Loucy (cell line): Measurements from ENCODE around the gene ABCA1.

ENCODE experiments used
- H2AFZ ChIP-seq: fragments of 200-600 bp; sonication (generic); 2 replicates; pipeline ENCODE4 v1.6.0; 2016; ENCODE audit warnings: antibody characterized with exemption, mild to moderate bottlenecking, low read length, moderate library complexity
- H3F3A ChIP-seq: fragments of 200-600 bp; 2 replicates; pipeline ENCODE4 v1.6.0; 2016; ENCODE audit warnings: antibody characterized with exemption, low read depth, mild to moderate bottlenecking
- H3K27me3 ChIP-seq: fragments of 200-600 bp; sonication (generic); 2 replicates; pipeline ENCODE4 v1.6.1; 2014; ENCODE audit warnings: low read length, mild to moderate bottlenecking; ENCODE audit not compliant: insufficient read depth, poor library complexity, severe bottlenecking
- H3K36me3 ChIP-seq: fragments of 200-600 bp; sonication (generic); 2 replicates; pipeline ENCODE4 v1.6.1; 2016; ENCODE audit warnings: low read length; ENCODE audit not compliant: insufficient read depth
- H3K4me1 ChIP-seq: fragments of 200-600 bp; sonication (generic); 2 replicates; pipeline ENCODE4 v1.5.1; 2014; ENCODE audit warnings: low read length, mild to moderate bottlenecking; ENCODE audit not compliant: insufficient read depth, poor library complexity, severe bottlenecking
- H3K4me2 ChIP-seq: fragments of 200-600 bp; sonication (generic); 2 replicates; pipeline ENCODE4 v1.6.0; 2014; ENCODE audit warnings: antibody characterized with exemption, low read length, low read depth, mild to moderate bottlenecking; ENCODE audit not compliant: poor library complexity, severe bottlenecking
- H3K4me3 ChIP-seq: fragments of 200-600 bp; sonication (generic); 2 replicates; pipeline ENCODE4 v1.5.1; 2014; ENCODE audit warnings: low read length, mild to moderate bottlenecking, mixed read lengths; ENCODE audit not compliant: poor library complexity, severe bottlenecking
- H3K79me2 ChIP-seq: fragments of 200-600 bp; sonication (generic); 2 replicates; pipeline ENCODE4 v1.6.1; 2014; ENCODE audit warnings: low read length; ENCODE audit not compliant: insufficient read depth
- H3K9ac ChIP-seq: fragments of 200-600 bp; sonication (generic); 2 replicates; pipeline ENCODE4 v1.6.0; 2014; ENCODE audit warnings: mild to moderate bottlenecking, low read depth, low read length, moderate library complexity; ENCODE audit not compliant: poor library complexity, severe bottlenecking
- H3K9me2 ChIP-seq: fragments of 200-600 bp; sonication (generic); replicated peaks from 2 replicates; pipeline ENCODE4 v1.6.1; 2016; ENCODE audit warnings: low read depth, low read length, mixed read lengths
- H3K9me3 ChIP-seq: fragments of 200-600 bp; sonication (generic); 2 replicates; pipeline ENCODE4 v1.6.1; 2014; ENCODE audit warnings: mild to moderate bottlenecking, antibody characterized with exemption, low read length, low read depth; ENCODE audit not compliant: insufficient read depth
- H4K20me1 ChIP-seq: fragments of 200-600 bp; sonication (generic); 2 replicates; pipeline ENCODE4 v1.6.0; 2014; ENCODE audit warnings: antibody characterized with exemption, low read length, mild to moderate bottlenecking; ENCODE audit not compliant: insufficient read depth, poor library complexity, severe bottlenecking
- CTCF ChIP-seq: fragments of 200-600 bp; sonication (generic); conservative IDR thresholded peaks from 2 replicates; pipeline ENCODE4 v1.5.1; 2014; ENCODE audit warnings: mild to moderate bottlenecking, antibody characterized with exemption, low read length
- EZH2phosphoT487 ChIP-seq: fragments of 200-600 bp; IDR thresholded peaks from 2 replicates; pipeline ENCODE4 v1.6.1; 2018; ENCODE audit warnings: antibody characterized with exemption, mild to moderate bottlenecking, moderate library complexity, borderline replicate concordance

Gene ABCA1

DNA sequence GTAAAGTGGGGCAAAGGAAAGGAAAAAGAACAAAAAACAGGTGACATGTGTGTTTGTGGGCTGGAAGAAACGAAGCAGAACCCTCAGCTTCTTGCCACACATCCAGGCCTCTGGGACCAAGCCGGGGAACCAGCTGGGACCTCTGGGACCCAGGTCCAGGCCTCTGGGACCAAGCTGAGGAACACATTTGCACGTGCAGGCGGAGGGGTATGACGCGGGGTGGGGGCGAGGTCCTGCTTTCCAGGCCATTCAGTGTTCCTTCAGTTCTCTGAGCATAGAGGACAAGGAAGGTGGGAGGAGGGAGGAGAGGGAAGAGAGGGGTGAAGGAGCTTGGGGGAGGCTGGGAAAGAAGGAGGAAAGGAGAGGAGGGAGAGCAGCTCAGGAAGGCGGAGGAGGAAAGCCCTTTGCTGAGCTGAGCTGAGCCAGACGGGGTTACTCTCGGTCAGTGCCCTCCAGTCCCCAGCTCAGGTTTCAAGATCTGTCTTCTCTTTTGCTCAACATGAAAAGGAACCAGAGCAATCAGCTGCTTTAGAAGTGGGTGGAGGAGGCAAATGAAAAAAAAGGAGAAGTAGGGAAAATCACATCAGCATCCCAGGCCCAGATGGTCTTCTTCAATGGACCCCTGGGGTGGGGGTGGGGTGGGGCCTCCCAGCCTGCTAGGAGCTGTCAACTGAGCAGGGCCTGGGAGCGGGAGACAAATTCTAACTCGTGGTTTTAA, 59.1 kb downstream of the ABCA1 start:
- Histone ChIP-seq H3K9me2 (no peaks in the 10 kb centered on the region), H3K4me3 (no peak overlapping the region), H3K9ac (no peak overlapping the region), H4K20me1 (no peaks in the 10 kb centered on the region), H3K4me1 (no peaks in the 10 kb centered on the region), H3F3A (no peaks in the 10 kb centered on the region), H3K36me3 (no peaks in the 10 kb centered on the region), H3K9me3 (no peaks in the 10 kb centered on the region), H3K4me2 (no peak overlapping the region), H3K79me2 (no peaks in the 10 kb centered on the region), H2AFZ (no peak overlapping the region), H3K27me3 (no peaks in the 10 kb centered on the region)
- TF ChIP-seq CTCF, result no peak

- no peak overlapping the region for H3K9ac ChIP-seq
- H4K20me1 ChIP-seq, result no peaks in the 10 kb centered on the region
- H3K79me2 ChIP-seq, result no peaks in the 10 kb centered on the region
- H3K27me3 ChIP-seq, result no peaks in the 10 kb centered on the region
- H3K36me3 ChIP-seq, result no peaks in the 10 kb centered on the region
- H3F3A ChIP-seq, result no peaks in the 10 kb centered on the region
- H2AFZ ChIP-seq, result no peak overlapping the region
- H3K9me2 ChIP-seq, result no peaks in the 10 kb centered on the region
- H3K4me2 ChIP-seq, result no peak overlapping the region
- no peaks in the 10 kb centered on the region for H3K4me1 ChIP-seq
- no peak overlapping the region for H3K4me3 ChIP-seq
- no peak for TF ChIP-seq EZH2phosphoT487
- no peak for TF ChIP-seq CTCF
- no peaks in the 10 kb centered on the region for H3K9me3 ChIP-seq
Observed at GRCh38 chr9:104868303-104868686, 59.7 kb downstream of the ABCA1 start.

DNA sequence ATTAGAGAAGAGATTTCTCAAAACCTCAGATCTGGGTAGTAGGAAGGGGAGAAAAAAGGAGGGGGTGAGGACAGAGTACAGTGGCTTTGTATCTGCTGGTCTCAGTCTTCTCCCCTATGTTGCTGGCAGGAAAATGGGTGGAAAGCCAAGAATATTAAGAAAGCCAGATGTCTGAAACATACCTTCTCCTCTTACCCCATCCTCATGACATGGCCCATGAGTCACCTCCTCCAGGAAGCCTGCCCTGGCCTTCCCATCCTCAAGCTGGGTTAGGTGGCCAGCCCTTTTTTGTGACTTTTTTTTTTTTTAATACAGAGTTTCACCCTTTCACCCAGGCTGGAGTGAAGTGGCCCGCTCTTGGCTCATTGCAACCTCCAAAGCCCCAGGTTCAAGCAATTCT, 61.8 kb downstream of the ABCA1 start:
- no peaks in the 10 kb centered on the region for H3K4me1 ChIP-seq
- no peaks in the 10 kb centered on the region for H3K27me3 ChIP-seq
- H3K9ac ChIP-seq, result no peak overlapping the region
- no peaks in the 10 kb centered on the region for H4K20me1 ChIP-seq
- H3F3A ChIP-seq, result no peaks in the 10 kb centered on the region
- H3K9me3 ChIP-seq, result no peaks in the 10 kb centered on the region
- TF ChIP-seq EZH2phosphoT487 (no peak), CTCF (no peak)
- no peaks in the 10 kb centered on the region for H3K79me2 ChIP-seq
- H2AFZ ChIP-seq, result no peak overlapping the region
- no peaks in the 10 kb centered on the region for H3K36me3 ChIP-seq
- H3K9me2 ChIP-seq, result no peaks in the 10 kb centered on the region
- no peak overlapping the region for H3K4me3 ChIP-seq
- no peak overlapping the region for H3K4me2 ChIP-seq
